Kidney (tissue), 14 donors: ENCODE results near the gene KIFAP3. TPM values are rescaled to one million over a fixed set of nuclear protein-coding genes. Genes with fewer than 3 reads are reported as not detected.

Experiments used
- DNase-seq, 5 donors: peaks; one replicate each; pipeline ENCODE4 v3.0.0-alpha.2; 2013 to 2020
- FAIRE-seq: peaks from 2 replicates; lab custom pipeline; 2012; peaks lifted over from hg19 to GRCh38; lab: Jason Lieb, UNC
- H3K27ac ChIP-seq, 2 donors: one replicate each; pipeline ENCODE4 v1.7.0; 2013; ENCODE audit warnings: low read depth in 2 of 2, low read length in 2 of 2, inconsistent platforms in 1 of 2
- H3K27me3 ChIP-seq: one replicate; pipeline ENCODE4 v1.7.1; 2013; ENCODE audit warnings: low read length, inconsistent platforms; ENCODE audit not compliant: control insufficient read depth, insufficient read depth
- H3K36me3 ChIP-seq, 3 donors: one replicate each; pipeline versions ENCODE4 v1.7.0 to v1.7.1; 2013; ENCODE audit warnings: low read length in 3 of 3, control low read depth in 1 of 3, inconsistent platforms in 1 of 3; ENCODE audit not compliant: insufficient read depth in 3 of 3, control insufficient read depth in 2 of 3
- H3K4me1 ChIP-seq, 3 donors: one replicate each; pipeline versions ENCODE4 v1.7.0 to v1.7.1; 2013; ENCODE audit warnings: low read length in 3 of 3, inconsistent platforms in 1 of 3, low read depth in 1 of 3; ENCODE audit not compliant: control insufficient read depth in 2 of 3, insufficient read depth in 2 of 3
- H3K4me3 ChIP-seq, 3 donors: one replicate each; pipeline versions ENCODE4 v1.7.0 to v1.8.1; 2013; ENCODE audit warnings: low read length in 3 of 3, control low read depth in 1 of 3, inconsistent platforms in 1 of 3
- H3K9ac ChIP-seq, 3 donors: one replicate each; pipeline versions ENCODE4 v1.7.0 to v1.7.1; 2013; ENCODE audit warnings: low read length in 3 of 3, control low read depth in 1 of 3, inconsistent platforms in 1 of 3
- H3K9me3 ChIP-seq, 3 donors: one replicate each; pipeline versions ENCODE4 v1.7.0 to v1.7.1; 2013; ENCODE audit warnings: low read length in 3 of 3, control low read depth in 1 of 3, inconsistent platforms in 1 of 3; ENCODE audit not compliant: control insufficient read depth in 2 of 3, insufficient read depth in 1 of 3
- CTCF ChIP-seq: IDR thresholded peaks from 3 replicates; pipeline ENCODE4 v1.5.1; 2012; ENCODE audit warnings: mild to moderate bottlenecking, moderate library complexity, borderline replicate concordance; ENCODE audit not compliant: insufficient read depth; ENCODE audit errors: extremely low read depth
- intact Hi-C: fragments of 100-400 bp; cut with DNase I; formaldehyde crosslinking; loops from one replicate; pipeline ENCODE4 v1.11.1; 2022
- polyA plus RNA-seq: library from polyadenylated mRNA; stranded (reverse); fragments of 350-450 nt; fragmentation: Illumina TruSeq; extraction: RNeasy Lipid Tissue Mini Kit (QIAGEN cat#74804); gene quantifications from one replicate; pipeline ENCODE4 v1.2.3, GENCODE V29; 2014; ENCODE audit warnings: low read depth, low replicate concordance; ENCODE audit not compliant: insufficient read depth
- total RNA-seq: library from RNA; stranded (reverse); fragmentation: NEBNext Ultra II Directional; extraction: Animal tissue kit (Norgen Biotek cat#: 25700); gene quantifications from one replicate; pipeline ENCODE4 v1.2.1, GENCODE V29; 2021
- donor health status: control.
- donor health status: control.
- donor health status: control.
- donor health status: control.
- donor health status: control.
- donor health status: DM: yes; HTN: yes; CAD: no.
- donor health status: Normal renal cell carcinoma (clear cell type).

The KIFAP3 gene
- total and polyA plus RNA-seq, 2 donors from 2014 or later = 31.6 to 32.9 TPM

- no peak overlapping the region for H3K9ac ChIP-seq
- intact Hi-C loops = no loop called here
- H3K27ac ChIP-seq = no peak overlapping the region
- H3K9me3 ChIP-seq = no peaks in the 10 kb centered on the region
- no peaks in the 10 kb centered on the region for H3K27me3 ChIP-seq
- no peaks in the 10 kb centered on the region for H3K4me1 ChIP-seq
- DNase-seq (no peak), FAIRE-seq (no peak)
- no peak overlapping the region for H3K4me3 ChIP-seq
- H3K36me3 ChIP-seq = peaks cover 0 to 7% (median 4%) of the 10 kb centered on the region in 3 donors
- TF ChIP-seq CTCF = no peak
Measured at GRCh38 chr1:170041423-170042192, 32.9 kb downstream of the KIFAP3 start.

- H3K9me3 ChIP-seq = peaks cover 0 to 4% (median 0%) of the 10 kb centered on the region in 3 donors
- H3K27me3 ChIP-seq = no peaks in the 10 kb centered on the region
- no peaks in the 10 kb centered on the region for H3K4me1 ChIP-seq
- no peak for DNase-seq
- no peak overlapping the region for H3K9ac ChIP-seq
- H3K36me3 ChIP-seq = peaks cover 0 to 3% (median 0%) of the 10 kb centered on the region in 3 donors
- FAIRE-seq = no peak
- no peak for TF ChIP-seq CTCF
- intact Hi-C loops = no loop called here
- H3K4me3 ChIP-seq = no peak overlapping the region
- no peak overlapping the region for H3K27ac ChIP-seq
Measured at GRCh38 chr1:170032531-170033280, 41.8 kb downstream of the KIFAP3 start.

- Histone ChIP-seq H3K27me3 (no peaks in the 10 kb centered on the region), H3K36me3 (peaks cover 0 to 3% (median 0%) of the 10 kb centered on the region in 3 donors), H3K4me3 (no peak overlapping the region), H3K4me1 (no peaks in the 10 kb centered on the region), H3K27ac (no peak overlapping the region), H3K9me3 (peaks cover 0 to 5% (median 5%) of the 10 kb centered on the region in 3 donors), H3K9ac (no peak overlapping the region)
- intact Hi-C loops = no loop called here
- FAIRE-seq (no peak), DNase-seq (no peak)
- no peak for TF ChIP-seq CTCF
Measured at GRCh38 chr1:170030212-170030611, 44.3 kb downstream of the KIFAP3 start.
